Mesenteric fat pad (tissue), 1 donor: ENCODE results near the gene CRYGD. TPM values are rescaled to one million over a fixed set of nuclear protein-coding genes. Genes with fewer than 3 reads are reported as not detected.

Experiments used
- DNase-seq: peaks from one replicate; pipeline ENCODE4 v3.0.0-alpha.2; 2020; ENCODE audit warnings: low spot score
- total RNA-seq: library from RNA; stranded (reverse); fragmentation: NEBNext Ultra II Directional; extraction: Animal tissue kit (Norgen Biotek cat#: 25700); gene quantifications from one replicate; pipeline ENCODE4 v1.2.1, GENCODE V29; 2021
- donor health status: DM: yes; HTN: yes; CAD: no.

CRYGD gene
- total RNA-seq, 1 donor from 2014 or later, result not detected

- no peak for DNase-seq
These were observed 33.9 kb downstream of the CRYGD start for GRCh38 chr2:208090420-208090819.

GRCh38 chr2:208086029-208086428 is 38.3 kb downstream of the CRYGD start:
- no peak for DNase-seq

- DNase-seq, result no peak
These were observed 40.5 kb downstream of the CRYGD start for GRCh38 chr2:208083807-208084206.

GRCh38 chr2:208077276-208077675 is 47.0 kb downstream of the CRYGD start:
- no peak for DNase-seq

GRCh38 chr2:208074610-208075356 is 49.5 kb downstream of the CRYGD start:
- no peak for DNase-seq

GRCh38 chr2:208072250-208072892 is 52.0 kb downstream of the CRYGD start:
- no peak for DNase-seq

Other genes with a start within 250 kb of the CRYGD start
- gene PLEKHM3, start 99.0 kb downstream of the CRYGD start, total RNA-seq, result 15.6 TPM
- gene CRYGC, start 5.3 kb upstream of the CRYGD start, total RNA-seq, result not detected
- gene CRYGB, start 21.6 kb upstream of the CRYGD start, total RNA-seq, result not detected
- gene CRYGA, start 39.1 kb upstream of the CRYGD start, total RNA-seq, result not detected
- not detected for gene C2orf80, start 65.5 kb upstream of the CRYGD start, total RNA-seq
- gene IDH1, start 130.5 kb upstream of the CRYGD start, total RNA-seq, result 126 TPM
- 29.6 TPM for gene PIKFYVE, start 141.7 kb upstream of the CRYGD start, total RNA-seq